WTC11 (cell line): Measurements from ENCODE around the gene THEMIS2. TPM values are rescaled to one million over a fixed set of nuclear protein-coding genes. Genes with fewer than 3 reads are reported as not detected.

Experiments
- ATAC-seq: fragments of 200-7000 bp; cut with Tn5 transposase; 2 replicates; pipeline ENCODE4 v1.10.0; 2021; ENCODE audit warnings: mild to moderate bottlenecking, moderate library complexity
- CTCF ChIA-PET: fragments of 300-600 bp; sonication (Branson Sonifier 250); formaldehyde crosslinking; loops from one replicate; lab custom pipeline; 2021; ENCODE audit warnings: antibody characterized with exemption; lab: Charles Lee
- POLR2A ChIA-PET: fragments of 350-600 bp; sonication (Branson Sonifier 250); formaldehyde crosslinking; loops from one replicate; lab custom pipeline; 2021; ENCODE audit warnings: antibody characterized with exemption; lab: Charles Lee
- DNase-seq: peaks from one replicate; pipeline ENCODE4 v3.0.0; 2021; ENCODE audit warnings: low spot score
- H3K27ac Mint-ChIP-seq: 2 replicates; pipeline ENCODE4 v1.8.0; 2021; ENCODE audit warnings: mixed read lengths
- H3K27me3 Mint-ChIP-seq: 2 replicates; pipeline ENCODE4 v1.8.0; 2021; ENCODE audit warnings: low read depth, mild to moderate bottlenecking, moderate library complexity, mixed read lengths
- H3K36me3 Mint-ChIP-seq: 2 replicates; pipeline ENCODE4 v1.8.0; 2021; ENCODE audit warnings: mixed read lengths
- H3K4me1 Mint-ChIP-seq: 2 replicates; pipeline ENCODE4 v1.8.0; 2022; ENCODE audit warnings: mixed read lengths
- H3K4me3 Mint-ChIP-seq: 2 replicates; pipeline ENCODE4 v1.8.0; 2021; ENCODE audit warnings: mild to moderate bottlenecking, moderate library complexity, mixed read lengths
- H3K9me3 Mint-ChIP-seq: 2 replicates; pipeline ENCODE4 v1.8.0; 2021; ENCODE audit warnings: mixed read lengths
- GRHL2 ChIP-seq: fragments of 250-450 bp; sonication (Bioruptor Pico); IDR thresholded peaks from 2 replicates; pipeline ENCODE4 v1.8.0; 2022; ENCODE audit warnings: mild to moderate bottlenecking, moderate library complexity; ENCODE audit not compliant: insufficient replicate concordance, severe bottlenecking
- HMGA2 ChIP-seq: fragments of 250-450 bp; sonication (Bioruptor Pico); IDR thresholded peaks from 2 replicates; pipeline ENCODE4 v1.4.0; 2021; ENCODE audit warnings: mild to moderate bottlenecking, moderate library complexity
- KAT7 ChIP-seq: sonication (generic); formaldehyde crosslinking; IDR thresholded peaks from 2 replicates; pipeline ENCODE4 v1.8.1; 2023; ENCODE audit warnings: missing genetic modification reagents, mild to moderate bottlenecking, borderline replicate concordance
- OVOL2 ChIP-seq: fragments of 250-450 bp; sonication (Bioruptor Pico); IDR thresholded peaks from 2 replicates; pipeline ENCODE4 v1.9.0; 2021; ENCODE audit warnings: mild to moderate bottlenecking, borderline replicate concordance
- RORB ChIP-seq: fragments of 250-450 bp; sonication (Bioruptor Pico); IDR thresholded peaks from 2 replicates; pipeline ENCODE4 v1.9.0; 2021; ENCODE audit warnings: mild to moderate bottlenecking
- SP1 ChIP-seq: sonication (generic); formaldehyde crosslinking; conservative IDR thresholded peaks from 2 replicates; pipeline ENCODE4 v1.8.1; 2022; ENCODE audit warnings: missing genetic modification reagents
- ZBTB21 ChIP-seq: sonication (generic); formaldehyde crosslinking; IDR thresholded peaks from 2 replicates; pipeline ENCODE4 v1.8.1; 2023; ENCODE audit warnings: mild to moderate bottlenecking, missing genetic modification reagents, borderline replicate concordance
- ZNF121 ChIP-seq: sonication (generic); formaldehyde crosslinking; IDR thresholded peaks from 2 replicates; pipeline ENCODE4 v1.8.0; 2023; ENCODE audit warnings: missing genetic modification reagents
- ZNF317 ChIP-seq: sonication (generic); formaldehyde crosslinking; IDR thresholded peaks from 2 replicates; pipeline ENCODE4 v1.8.1; 2023; ENCODE audit warnings: low read depth, mild to moderate bottlenecking, moderate library complexity, missing genetic modification reagents, borderline replicate concordance
- ZNF396 ChIP-seq: fragments of 250-450 bp; sonication (Bioruptor Pico); IDR thresholded peaks from 2 replicates; pipeline ENCODE4 v1.8.0; 2021; ENCODE audit warnings: mild to moderate bottlenecking, moderate library complexity, borderline replicate concordance
- ZNF671 ChIP-seq: fragments of 250-450 bp; sonication (Bioruptor Pico); IDR thresholded peaks from 2 replicates; pipeline ENCODE4 v1.8.0; 2021; ENCODE audit warnings: mild to moderate bottlenecking
- total RNA-seq: library from RNA; stranded (reverse); gene quantifications from 3 replicates; pipeline ENCODE4 v1.2.3, GENCODE V29; 2021
- TF ChIP-seq, protein P1 (sequence below): sonication (generic); formaldehyde crosslinking; IDR thresholded peaks from 2 replicates; pipeline ENCODE4 v1.8.0; 2022; ENCODE audit warnings: missing genetic modification reagents
- TF ChIP-seq, protein P2 (sequence below): sonication (generic); formaldehyde crosslinking; IDR thresholded peaks from 2 replicates; pipeline ENCODE4 v1.8.0; 2022; ENCODE audit warnings: mild to moderate bottlenecking, missing genetic modification reagents
- TF ChIP-seq, protein P3 (sequence below): sonication (generic); formaldehyde crosslinking; IDR thresholded peaks from 2 replicates; pipeline ENCODE4 v1.8.0; 2023; ENCODE audit warnings: missing genetic modification reagents
- TF ChIP-seq, protein P4 (sequence below): sonication (generic); formaldehyde crosslinking; IDR thresholded peaks from 2 replicates; pipeline ENCODE4 v1.8.0; 2022; ENCODE audit warnings: mild to moderate bottlenecking, missing genetic modification reagents
- TF ChIP-seq, protein P5 (sequence below): fragments of 250-450 bp; sonication (Bioruptor Pico); IDR thresholded peaks from 2 replicates; pipeline ENCODE4 v2.1.2; 2022; ENCODE audit warnings: mild to moderate bottlenecking, moderate library complexity
- TF ChIP-seq, protein P6 (sequence below): fragments of 250-450 bp; sonication (Bioruptor Pico); IDR thresholded peaks from 2 replicates; pipeline ENCODE4 v1.9.0; 2021; ENCODE audit warnings: moderate library complexity, mild to moderate bottlenecking, inconsistent platforms, borderline replicate concordance

THEMIS2 gene
- total RNA-seq, 1 experiment from 2014 or later: 12.7 TPM

DNA sequence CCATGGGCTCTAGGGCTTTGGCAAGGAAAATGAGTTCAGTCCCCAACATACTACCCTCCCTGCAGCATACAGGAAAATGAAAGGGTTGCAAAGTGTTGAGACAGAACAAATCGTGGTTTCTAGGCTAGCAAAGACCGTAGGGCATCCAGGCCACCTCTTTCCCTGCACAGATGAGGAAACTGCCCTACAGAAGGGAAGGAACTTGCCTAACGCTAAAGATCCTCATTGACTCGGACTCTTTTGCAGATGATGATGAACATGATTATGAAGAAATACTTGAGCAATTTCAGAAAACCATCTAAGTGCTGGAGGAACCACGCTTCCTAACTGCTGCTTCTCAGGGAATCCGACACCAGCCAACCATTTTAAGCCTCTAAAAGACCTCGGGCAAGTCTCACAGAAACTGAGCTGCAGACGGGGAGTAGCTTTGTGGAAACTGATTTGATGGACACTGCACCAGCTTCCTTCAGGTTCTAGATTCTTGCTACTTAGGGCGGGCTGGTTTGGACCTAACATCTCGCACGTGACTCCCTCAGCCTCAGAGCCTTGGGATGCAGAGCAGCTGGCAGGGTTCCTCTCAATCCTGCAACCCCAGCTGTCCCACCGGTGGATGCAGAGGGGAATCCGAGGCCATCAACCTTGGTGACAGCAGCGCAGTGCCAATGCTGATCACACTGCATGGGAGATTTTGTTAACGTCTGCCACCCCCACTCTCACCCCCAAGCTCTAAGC lies 13.4 kb downstream of the THEMIS2 start:
- no peak for DNase-seq
- H3K27me3 Mint-ChIP-seq: no peaks in the 10 kb centered on the region
- H3K27ac Mint-ChIP-seq: no peak overlapping the region
- no peaks in the 10 kb centered on the region for H3K9me3 Mint-ChIP-seq
- no peak overlapping the region for H3K4me3 Mint-ChIP-seq
- CTCF ChIA-PET: no interaction called here
- H3K4me1 Mint-ChIP-seq: no peaks in the 10 kb centered on the region
- ATAC-seq: no peak
- H3K36me3 Mint-ChIP-seq: peaks cover 19% of the 10 kb centered on the region
- TF ChIP-seq, protein P1, sequence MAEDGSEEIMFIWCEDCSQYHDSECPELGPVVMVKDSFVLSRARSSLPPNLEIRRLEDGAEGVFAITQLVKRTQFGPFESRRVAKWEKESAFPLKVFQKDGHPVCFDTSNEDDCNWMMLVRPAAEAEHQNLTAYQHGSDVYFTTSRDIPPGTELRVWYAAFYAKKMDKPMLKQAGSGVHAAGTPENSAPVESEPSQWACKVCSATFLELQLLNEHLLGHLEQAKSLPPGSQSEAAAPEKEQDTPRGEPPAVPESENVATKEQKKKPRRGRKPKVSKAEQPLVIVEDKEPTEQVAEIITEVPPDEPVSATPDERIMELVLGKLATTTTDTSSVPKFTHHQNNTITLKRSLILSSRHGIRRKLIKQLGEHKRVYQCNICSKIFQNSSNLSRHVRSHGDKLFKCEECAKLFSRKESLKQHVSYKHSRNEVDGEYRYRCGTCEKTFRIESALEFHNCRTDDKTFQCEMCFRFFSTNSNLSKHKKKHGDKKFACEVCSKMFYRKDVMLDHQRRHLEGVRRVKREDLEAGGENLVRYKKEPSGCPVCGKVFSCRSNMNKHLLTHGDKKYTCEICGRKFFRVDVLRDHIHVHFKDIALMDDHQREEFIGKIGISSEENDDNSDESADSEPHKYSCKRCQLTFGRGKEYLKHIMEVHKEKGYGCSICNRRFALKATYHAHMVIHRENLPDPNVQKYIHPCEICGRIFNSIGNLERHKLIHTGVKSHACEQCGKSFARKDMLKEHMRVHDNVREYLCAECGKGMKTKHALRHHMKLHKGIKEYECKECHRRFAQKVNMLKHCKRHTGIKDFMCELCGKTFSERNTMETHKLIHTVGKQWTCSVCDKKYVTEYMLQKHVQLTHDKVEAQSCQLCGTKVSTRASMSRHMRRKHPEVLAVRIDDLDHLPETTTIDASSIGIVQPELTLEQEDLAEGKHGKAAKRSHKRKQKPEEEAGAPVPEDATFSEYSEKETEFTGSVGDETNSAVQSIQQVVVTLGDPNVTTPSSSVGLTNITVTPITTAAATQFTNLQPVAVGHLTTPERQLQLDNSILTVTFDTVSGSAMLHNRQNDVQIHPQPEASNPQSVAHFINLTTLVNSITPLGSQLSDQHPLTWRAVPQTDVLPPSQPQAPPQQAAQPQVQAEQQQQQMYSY: no peak
- TF ChIP-seq, protein P2, sequence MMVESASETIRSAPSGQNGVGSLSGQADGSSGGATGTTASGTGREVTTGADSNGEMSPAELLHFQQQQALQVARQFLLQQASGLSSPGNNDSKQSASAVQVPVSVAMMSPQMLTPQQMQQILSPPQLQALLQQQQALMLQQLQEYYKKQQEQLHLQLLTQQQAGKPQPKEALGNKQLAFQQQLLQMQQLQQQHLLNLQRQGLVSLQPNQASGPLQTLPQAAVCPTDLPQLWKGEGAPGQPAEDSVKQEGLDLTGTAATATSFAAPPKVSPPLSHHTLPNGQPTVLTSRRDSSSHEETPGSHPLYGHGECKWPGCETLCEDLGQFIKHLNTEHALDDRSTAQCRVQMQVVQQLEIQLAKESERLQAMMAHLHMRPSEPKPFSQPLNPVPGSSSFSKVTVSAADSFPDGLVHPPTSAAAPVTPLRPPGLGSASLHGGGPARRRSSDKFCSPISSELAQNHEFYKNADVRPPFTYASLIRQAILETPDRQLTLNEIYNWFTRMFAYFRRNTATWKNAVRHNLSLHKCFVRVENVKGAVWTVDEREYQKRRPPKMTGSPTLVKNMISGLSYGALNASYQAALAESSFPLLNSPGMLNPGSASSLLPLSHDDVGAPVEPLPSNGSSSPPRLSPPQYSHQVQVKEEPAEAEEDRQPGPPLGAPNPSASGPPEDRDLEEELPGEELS: no peak
- TF ChIP-seq ZBTB21 (CRISPR knock-in tag) (no peak), ZNF317 (CRISPR knock-in tag) (no peak), OVOL2 (CRISPR knock-in tag) (no peak), ZNF121 (CRISPR knock-in tag) (no peak), KAT7 (no peak)
- TF ChIP-seq, protein P3, sequence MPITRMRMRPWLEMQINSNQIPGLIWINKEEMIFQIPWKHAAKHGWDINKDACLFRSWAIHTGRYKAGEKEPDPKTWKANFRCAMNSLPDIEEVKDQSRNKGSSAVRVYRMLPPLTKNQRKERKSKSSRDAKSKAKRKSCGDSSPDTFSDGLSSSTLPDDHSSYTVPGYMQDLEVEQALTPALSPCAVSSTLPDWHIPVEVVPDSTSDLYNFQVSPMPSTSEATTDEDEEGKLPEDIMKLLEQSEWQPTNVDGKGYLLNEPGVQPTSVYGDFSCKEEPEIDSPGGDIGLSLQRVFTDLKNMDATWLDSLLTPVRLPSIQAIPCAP (CRISPR knock-in tag): no peak
- TF ChIP-seq, protein P4, sequence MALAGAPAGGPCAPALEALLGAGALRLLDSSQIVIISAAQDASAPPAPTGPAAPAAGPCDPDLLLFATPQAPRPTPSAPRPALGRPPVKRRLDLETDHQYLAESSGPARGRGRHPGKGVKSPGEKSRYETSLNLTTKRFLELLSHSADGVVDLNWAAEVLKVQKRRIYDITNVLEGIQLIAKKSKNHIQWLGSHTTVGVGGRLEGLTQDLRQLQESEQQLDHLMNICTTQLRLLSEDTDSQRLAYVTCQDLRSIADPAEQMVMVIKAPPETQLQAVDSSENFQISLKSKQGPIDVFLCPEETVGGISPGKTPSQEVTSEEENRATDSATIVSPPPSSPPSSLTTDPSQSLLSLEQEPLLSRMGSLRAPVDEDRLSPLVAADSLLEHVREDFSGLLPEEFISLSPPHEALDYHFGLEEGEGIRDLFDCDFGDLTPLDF (CRISPR knock-in tag): no peak
- POLR2A ChIA-PET: no interaction called here

DNA sequence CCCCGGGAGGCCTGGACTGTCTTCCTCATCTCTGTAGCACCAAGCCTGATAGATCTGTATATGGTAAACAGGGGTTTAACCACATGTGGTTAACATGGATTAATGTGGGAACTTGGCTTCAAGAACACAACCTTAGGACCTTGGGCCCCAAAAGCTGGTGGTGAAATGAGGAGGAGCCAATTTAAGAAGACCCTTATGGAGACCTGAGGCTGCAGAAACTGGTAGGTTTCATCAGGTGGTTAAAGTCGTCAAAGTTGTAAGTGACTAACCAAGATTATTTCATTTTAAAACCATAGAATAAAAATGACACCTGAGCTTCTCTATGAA lies 14.0 kb downstream of the THEMIS2 start:
- H3K4me1 Mint-ChIP-seq: no peaks in the 10 kb centered on the region
- H3K27ac Mint-ChIP-seq: no peak overlapping the region
- no peak for DNase-seq
- CTCF ChIA-PET: no interaction called here
- H3K27me3 Mint-ChIP-seq: no peaks in the 10 kb centered on the region
- H3K4me3 Mint-ChIP-seq: no peak overlapping the region
- no peaks in the 10 kb centered on the region for H3K9me3 Mint-ChIP-seq
- POLR2A ChIA-PET: no interaction called here
- ATAC-seq: no peak
- H3K36me3 Mint-ChIP-seq: peaks cover 23% of the 10 kb centered on the region
- TF ChIP-seq HMGA2 (CRISPR knock-in tag): no peak
- TF ChIP-seq ZNF671 (CRISPR knock-in tag): no peak
- TF ChIP-seq, all 79 proteins: peak for 0

DNA sequence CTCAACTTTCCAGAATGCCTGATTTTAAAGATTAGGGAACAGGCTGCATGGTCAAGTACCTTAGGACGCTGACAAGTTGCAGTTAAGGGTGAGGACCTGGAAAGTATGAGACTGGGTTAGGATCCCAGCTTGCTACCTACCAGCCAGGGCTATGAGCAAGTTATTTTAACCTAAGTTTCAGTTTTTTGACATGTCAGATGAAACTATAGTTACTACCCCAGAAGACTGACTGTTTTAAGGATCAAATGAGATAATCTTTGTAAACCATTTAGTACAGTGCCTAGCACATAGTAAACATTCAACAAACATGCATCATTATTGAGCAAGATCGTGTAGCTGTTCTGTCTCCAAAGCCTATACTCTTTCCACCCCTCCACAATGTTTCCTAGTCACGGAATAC lies 14.4 kb downstream of the THEMIS2 start:
- peaks cover 26% of the 10 kb centered on the region for H3K36me3 Mint-ChIP-seq
- no peaks in the 10 kb centered on the region for H3K27me3 Mint-ChIP-seq
- DNase-seq (no peak), ATAC-seq (no peak)
- CTCF ChIA-PET: no interaction called here
- no peak overlapping the region for H3K4me3 Mint-ChIP-seq
- no peak overlapping the region for H3K27ac Mint-ChIP-seq
- POLR2A ChIA-PET: no interaction called here
- no peaks in the 10 kb centered on the region for H3K4me1 Mint-ChIP-seq
- TF ChIP-seq, protein P5, sequence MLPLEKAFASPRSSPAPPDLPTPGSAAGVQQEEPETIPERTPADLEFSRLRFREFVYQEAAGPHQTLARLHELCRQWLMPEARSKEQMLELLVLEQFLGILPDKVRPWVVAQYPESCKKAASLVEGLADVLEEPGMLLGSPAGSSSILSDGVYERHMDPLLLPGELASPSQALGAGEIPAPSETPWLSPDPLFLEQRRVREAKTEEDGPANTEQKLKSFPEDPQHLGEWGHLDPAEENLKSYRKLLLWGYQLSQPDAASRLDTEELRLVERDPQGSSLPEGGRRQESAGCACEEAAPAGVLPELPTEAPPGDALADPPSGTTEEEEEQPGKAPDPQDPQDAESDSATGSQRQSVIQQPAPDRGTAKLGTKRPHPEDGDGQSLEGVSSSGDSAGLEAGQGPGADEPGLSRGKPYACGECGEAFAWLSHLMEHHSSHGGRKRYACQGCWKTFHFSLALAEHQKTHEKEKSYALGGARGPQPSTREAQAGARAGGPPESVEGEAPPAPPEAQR (CRISPR knock-in tag): no peak
- TF ChIP-seq ZNF671 (CRISPR knock-in tag) (no peak), SP1 (CRISPR knock-in tag) (no peak), RORB (CRISPR knock-in tag) (no peak), GRHL2 (no peak), ZNF396 (CRISPR knock-in tag) (no peak)
- TF ChIP-seq, protein P6, sequence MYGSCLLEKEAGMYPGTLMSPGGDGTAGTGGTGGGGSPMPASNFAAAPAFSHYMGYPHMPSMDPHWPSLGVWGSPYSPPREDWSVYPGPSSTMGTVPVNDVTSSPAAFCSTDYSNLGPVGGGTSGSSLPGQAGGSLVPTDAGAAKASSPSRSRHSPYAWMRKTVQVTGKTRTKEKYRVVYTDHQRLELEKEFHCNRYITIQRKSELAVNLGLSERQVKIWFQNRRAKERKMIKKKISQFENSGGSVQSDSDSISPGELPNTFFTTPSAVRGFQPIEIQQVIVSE: no peak
- TF ChIP-seq, all 79 proteins: peak for 0
- no peaks in the 10 kb centered on the region for H3K9me3 Mint-ChIP-seq
